GM12875 (cell line): ENCODE data around the gene NABP1.

Source experiments
- H3K4me3 ChIP-seq: one replicate; pipeline ENCODE4 v1.5.1; 2011; ENCODE audit warnings: low read depth, low read length, control low read depth
- TF ChIP-seq, protein P1 (sequence below): IDR thresholded peaks from 2 replicates; pipeline ENCODE4 v1.5.1; 2011; ENCODE audit warnings: low read depth, mild to moderate bottlenecking, control low read depth, inconsistent platforms, low read length, moderate library complexity, borderline replicate concordance; ENCODE audit not compliant: insufficient read depth

Gene NABP1

DNA sequence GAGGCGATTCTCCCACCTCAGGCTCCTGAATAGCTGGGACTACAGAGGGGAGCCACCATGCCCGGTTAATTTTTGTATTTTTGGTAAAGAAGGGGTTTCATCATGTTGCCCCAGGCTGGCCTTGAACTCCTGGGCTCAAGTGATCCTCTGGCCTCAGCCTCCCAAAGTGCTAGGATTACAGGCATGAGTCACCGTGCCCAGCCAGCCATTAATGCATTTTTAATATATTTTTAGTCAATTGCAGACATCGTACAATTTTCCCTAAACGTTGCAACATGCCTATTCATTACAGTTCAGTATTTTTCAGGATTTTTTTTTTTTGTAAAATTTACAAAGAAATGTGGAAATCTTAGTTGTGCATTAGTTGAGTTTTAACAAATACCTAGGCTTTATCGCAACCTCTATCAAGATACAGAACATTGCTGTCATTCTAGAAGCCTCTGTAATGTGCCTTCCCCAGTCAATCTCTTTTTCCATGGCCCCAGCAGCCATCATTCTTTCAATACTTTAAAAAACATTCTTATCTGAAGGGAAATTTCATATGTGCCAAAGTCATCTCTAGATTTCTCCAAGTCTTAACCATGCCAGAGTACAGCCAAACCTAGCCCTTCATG, 14.7 kb downstream of the NABP1 start:
- TF ChIP-seq, protein P1, sequence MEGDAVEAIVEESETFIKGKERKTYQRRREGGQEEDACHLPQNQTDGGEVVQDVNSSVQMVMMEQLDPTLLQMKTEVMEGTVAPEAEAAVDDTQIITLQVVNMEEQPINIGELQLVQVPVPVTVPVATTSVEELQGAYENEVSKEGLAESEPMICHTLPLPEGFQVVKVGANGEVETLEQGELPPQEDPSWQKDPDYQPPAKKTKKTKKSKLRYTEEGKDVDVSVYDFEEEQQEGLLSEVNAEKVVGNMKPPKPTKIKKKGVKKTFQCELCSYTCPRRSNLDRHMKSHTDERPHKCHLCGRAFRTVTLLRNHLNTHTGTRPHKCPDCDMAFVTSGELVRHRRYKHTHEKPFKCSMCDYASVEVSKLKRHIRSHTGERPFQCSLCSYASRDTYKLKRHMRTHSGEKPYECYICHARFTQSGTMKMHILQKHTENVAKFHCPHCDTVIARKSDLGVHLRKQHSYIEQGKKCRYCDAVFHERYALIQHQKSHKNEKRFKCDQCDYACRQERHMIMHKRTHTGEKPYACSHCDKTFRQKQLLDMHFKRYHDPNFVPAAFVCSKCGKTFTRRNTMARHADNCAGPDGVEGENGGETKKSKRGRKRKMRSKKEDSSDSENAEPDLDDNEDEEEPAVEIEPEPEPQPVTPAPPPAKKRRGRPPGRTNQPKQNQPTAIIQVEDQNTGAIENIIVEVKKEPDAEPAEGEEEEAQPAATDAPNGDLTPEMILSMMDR, result no peak
- no peak overlapping the region for H3K4me3 ChIP-seq

DNA sequence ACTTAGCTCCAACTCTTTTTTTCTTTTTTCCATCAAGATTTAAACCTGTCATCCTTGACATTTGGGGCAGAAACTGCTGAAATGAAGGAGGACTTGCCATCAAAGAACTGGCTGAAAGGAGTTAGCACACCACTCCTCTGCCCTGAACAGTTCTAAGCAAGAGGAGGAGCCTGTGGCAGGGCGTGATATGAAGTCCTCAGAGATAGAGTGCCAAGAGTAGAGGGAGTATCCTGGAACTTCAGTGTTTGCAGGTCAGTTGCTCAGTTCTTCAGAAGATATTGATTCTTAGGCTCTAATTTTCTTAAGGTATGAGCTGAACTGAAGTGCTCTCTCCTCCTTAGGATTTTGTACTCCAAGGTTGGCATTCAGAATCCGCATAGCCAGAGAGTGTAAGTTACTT, 15.2 kb downstream of the NABP1 start:
- TF ChIP-seq, protein P1, result no peak
- no peak overlapping the region for H3K4me3 ChIP-seq

DNA sequence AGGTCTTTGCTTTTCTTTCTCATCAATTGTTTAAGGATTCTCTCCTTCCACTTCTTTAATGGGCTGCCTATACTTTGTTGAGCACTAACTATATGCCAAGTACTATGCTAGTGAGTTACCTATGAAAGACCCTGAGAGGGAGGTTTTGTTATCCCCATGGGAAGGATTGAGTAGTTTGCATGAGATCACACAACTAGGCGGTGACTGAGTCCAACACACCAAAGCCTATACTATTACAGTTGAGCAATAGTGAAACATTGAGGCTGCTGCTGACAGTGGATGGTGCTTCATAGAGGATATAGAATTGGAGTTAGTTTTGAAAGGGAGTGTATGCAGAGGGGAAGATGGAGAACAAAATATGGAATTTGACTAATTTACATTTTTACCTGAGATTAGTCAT, 15.8 kb downstream of the NABP1 start:
- TF ChIP-seq, protein P1, result no peak
- no peak overlapping the region for H3K4me3 ChIP-seq

DNA sequence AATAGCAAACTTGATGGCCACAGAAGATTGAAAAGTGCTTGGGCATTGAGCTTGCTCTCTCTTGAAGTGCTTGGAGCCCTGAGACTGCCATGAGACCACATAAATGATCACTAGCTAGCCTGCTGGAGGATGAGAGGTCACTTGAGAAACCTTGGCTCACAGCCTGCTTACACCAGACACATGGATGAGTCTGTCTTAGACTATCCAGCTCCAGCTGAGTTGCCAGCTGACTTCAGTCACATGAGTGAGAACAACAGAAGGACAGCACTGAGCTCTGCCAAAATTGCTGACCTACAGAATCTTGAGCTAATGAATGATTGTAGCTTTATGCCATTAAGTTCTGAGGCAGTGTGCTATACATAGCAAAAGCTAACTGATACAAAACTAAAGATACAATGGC, 18.1 kb downstream of the NABP1 start:
- no peak overlapping the region for H3K4me3 ChIP-seq
- TF ChIP-seq, protein P1, result no peak

DNA sequence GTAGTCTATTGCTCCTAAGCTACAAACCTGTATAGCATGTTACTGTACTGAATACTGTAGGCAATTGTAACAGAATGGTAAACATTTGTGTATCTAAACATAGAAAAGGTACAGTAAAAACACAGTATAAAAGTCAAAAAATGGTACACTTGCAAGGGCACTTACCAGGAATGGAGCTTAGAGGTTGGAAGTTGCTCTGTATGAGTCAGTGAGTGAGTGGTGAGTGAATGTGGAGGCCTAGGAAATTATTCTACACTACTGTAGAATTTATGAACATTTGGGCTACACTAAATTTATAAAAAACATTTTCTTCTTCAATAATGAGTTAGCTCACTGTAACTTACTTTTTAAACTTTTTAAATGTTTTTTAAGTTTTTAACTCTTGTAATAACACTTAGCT, 19.0 kb downstream of the NABP1 start:
- TF ChIP-seq, protein P1, result no peak

DNA sequence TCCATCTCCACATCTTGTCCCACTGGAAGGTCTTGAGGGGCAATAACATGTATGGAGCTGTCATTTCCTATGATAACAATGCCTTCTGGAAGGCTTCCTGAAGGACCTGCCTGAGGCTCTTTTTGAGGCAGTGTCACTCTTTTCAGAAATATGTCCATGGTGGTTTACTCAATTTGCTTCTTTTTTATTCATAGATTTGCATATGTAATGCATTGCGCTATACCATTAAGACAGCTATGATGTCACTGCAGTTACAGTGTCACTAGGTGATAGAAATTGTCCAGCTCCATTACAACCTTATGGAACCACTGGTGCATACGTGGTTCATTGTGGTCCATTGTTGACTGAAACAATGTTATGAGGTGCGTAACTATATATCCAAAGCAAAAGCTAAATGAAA, 19.9 kb downstream of the NABP1 start:
- no peak overlapping the region for H3K4me3 ChIP-seq
- TF ChIP-seq, protein P1, result no peak

More for the DNA sequence above, 19.0 kb downstream of the NABP1 start:
- H3K4me3 ChIP-seq, result no peak overlapping the region

DNA sequence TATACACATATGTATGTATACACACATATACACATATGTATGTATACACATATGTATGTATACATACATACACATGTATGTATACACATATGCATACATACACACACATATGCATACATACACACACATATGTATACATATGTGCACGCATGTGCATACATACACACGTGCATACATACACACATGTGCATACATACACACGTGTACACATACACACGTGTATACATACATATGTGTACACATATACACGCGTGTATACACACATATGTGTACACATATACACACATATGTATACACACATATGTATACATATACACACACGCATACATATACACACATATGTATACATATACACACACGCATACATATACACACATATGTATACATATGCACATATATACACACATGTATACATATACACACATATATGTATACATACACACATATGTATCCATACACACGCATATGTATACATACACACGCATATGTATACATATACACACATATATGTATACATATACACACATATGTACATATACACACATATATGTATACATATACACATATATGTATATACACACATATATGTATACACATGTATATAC, 21.5 kb downstream of the NABP1 start:
- no peak overlapping the region for H3K4me3 ChIP-seq
- TF ChIP-seq, protein P1, result no peak
